T-helper 1 cell (primary cell): ENCODE measurements around the gene EIF4ENIF1.
"Not testable (repeated sequence)": the region's sequence is repeated elsewhere in the genome, so short reads cannot be mapped to it uniquely, and the experiment has no call there.

ENCODE experiments used
- DNase-seq, 5 donors: peaks; one replicate each; pipeline ENCODE4 v3.0.0-alpha.2; 2012 to 2020

The EIF4ENIF1 gene

DNA sequence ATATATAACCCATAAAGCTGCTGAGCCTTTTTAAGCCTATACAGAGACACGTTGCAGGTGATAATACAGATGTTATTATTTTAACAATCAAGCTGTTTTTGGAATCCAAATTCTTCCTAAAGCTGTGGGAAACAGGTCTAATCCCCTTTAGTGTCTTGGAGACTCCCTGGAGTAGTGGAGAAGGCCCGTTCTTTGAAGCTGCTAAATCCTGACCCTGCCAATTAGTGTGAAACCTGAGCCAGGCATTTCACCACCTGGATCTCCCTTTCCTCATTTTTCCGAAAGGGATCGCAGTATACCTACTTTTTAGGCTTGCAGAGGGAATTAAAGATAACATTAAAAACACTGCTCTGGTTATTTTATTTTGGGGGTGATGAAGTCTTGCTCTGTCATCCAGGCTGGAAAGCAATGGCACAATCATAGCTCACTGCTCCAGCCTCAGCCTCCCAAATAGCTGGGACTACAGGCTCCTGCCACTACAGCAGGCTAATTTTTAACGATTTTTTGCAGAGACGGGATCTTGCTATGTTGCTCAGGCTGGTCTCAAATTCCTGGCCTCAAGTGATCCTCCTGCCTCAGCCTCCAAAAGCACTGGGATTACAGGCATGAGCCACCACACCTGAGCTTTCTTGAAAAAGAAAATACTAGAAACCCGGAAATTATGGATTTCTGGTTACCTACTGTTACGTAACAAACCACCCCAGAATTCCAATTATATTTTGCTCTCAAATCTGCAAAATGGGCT is 1.7 kb upstream of the EIF4ENIF1 start:
- no peak for DNase-seq

DNA sequence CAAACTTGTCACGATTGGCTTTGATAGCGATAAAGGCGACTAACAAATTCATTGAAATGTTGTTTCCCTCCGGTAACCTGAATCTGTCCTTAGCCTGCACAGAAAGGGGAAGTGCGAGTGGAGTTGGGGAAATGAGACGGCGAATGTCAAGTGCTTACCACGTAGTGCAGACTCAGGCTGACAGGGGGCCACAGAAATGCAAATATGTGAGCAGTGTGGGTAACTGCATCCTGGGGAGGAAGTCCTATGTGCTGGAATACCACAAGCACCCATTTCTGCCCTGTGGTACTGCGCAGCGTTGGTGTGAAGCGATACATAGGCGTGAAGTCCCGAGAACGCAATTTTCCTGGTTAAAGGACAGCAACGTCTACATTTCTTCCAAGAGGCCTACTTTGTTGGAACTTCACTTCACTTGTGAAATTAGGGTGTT is 869 bp upstream of the EIF4ENIF1 start:
- peak; percentile 24 to 71 (median 42) for DNase-seq

DNA sequence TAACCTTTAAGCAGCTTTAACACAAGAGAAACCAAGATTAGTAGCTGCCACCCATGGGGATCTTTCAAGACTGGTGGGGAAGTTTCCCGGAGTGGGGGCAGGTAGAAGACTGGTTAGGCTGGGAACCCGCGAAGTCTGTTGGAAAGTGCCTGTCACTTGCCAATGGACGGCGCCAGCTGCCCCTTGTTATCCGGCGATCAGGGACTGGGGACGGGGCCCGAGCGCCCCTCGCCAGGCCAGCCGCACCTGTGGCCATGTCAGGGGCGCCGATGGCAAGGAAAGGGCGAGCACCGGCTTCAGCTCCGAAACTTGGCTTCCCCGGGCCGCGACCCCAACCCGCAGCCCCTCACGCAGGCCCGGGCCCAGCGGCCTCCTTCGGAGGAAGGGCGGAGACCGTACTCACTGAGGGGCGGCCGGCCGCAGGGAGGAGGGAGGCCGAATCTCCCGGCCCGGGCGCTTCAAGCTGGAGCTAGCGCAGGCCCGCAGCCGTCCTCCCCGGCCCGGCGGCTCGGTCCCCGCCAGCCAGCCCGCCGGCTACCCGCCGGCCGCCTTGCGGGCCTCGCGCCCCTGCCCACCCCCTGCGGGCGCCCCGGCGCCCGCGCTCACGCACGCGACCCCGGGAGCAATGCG is 539 bp downstream of the EIF4ENIF1 start:
- DNase-seq, result peak; percentile 8 to 21 (median 16)

DNA sequence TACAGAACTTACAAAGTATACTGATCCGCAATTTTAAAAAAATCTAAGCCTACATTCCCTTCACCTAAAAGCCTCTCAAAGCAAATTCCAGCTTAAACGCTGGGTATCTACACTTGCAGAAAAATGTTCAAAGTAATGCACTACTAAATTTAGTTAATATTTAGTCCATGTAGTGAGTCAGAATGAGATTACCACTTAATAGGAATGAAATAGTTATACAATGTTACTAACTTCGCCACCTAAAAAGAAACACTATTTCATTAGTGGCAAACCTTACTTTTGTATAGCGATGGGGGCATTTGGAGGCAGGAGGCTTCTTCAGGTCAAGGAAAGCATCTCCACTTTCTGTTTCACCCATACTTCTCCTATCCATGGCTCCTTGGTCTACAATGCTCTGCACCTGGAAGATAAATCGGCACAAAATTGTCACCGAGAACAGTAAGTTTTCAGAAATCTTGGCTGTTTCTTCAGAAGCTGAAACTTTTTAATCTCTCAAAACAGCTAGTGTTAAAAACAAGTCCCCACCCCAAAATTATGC is 1.2 kb downstream of the EIF4ENIF1 start:
- DNase-seq, result no peak

DNA sequence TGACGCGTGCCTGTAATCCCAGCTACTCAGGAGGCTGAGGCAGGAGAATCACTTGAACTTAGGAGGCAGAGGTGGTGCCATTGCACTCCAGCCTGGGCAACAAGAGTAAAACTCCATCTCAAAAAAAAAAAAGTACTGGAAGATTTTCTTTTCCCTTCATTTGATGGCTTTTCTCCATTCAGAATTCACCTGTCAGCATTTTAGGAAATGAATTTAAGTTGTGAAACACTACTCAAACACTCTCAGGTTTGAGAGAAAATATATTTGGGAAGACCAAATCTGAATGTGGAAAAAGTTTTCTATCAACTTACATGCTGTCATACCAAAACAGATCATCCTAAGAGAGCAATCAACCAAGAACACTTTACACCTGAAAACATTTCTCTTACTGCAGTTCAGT is 2.7 kb downstream of the EIF4ENIF1 start:
- no peak for DNase-seq

DNA sequence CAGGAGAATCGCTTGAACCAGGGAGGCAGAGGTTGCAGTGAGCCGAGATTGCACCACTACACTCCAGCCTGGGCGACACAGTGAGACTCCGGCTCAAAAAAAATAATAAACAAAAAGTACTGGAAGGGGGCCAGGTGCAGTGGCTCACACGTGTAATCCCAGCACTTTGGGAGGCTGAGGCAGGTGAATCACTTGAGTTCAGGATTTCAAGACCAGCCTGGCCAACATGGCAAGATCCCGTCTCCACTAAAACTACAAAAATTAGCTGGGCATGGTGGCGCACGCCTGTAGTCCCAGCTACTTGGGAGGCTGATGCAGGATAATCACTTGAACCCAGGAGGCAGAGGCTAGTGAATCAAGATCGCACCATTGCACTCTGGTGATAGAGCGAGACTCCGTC is 3.3 kb downstream of the EIF4ENIF1 start:
- not testable (repeated sequence) for DNase-seq

DNA sequence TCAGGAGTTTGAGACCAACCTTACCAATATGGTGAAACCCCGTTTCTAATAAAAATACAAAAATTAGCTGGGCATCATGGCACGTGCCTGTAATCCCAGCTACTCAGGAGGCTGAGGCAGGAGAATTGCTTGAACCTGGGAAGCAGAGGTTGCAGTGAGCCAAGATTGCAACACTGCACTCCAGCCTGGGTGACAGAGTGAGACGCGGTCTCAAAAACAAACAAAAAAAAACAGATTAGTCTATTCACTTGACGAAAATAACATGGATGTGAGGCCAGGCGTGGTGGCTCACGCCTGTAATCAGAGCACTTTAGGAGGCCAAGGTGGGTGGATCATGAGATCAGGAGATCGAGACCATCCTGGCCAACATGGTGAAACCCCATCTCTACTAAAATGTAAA is 7.2 kb downstream of the EIF4ENIF1 start:
- not testable (repeated sequence) for DNase-seq

DNA sequence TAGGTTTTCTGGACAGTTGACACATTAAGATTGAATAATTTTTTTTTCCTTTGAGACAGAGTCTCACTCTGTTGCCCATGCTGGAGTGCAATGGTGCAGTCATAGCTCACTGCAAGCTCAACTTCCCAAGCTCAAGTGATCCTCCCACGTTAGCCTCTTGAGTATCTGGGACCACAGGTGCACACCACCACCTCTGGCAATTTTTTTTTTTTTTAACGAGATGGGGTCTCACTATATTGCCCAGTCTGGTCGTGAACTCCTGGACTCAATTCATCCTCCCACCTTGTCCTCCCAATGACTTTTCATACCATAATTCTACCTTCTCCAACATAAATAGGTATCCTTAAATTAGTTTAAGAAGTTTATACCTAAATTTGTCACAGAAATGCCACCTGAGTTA is 8.5 kb downstream of the EIF4ENIF1 start:
- no peak for DNase-seq

DNA sequence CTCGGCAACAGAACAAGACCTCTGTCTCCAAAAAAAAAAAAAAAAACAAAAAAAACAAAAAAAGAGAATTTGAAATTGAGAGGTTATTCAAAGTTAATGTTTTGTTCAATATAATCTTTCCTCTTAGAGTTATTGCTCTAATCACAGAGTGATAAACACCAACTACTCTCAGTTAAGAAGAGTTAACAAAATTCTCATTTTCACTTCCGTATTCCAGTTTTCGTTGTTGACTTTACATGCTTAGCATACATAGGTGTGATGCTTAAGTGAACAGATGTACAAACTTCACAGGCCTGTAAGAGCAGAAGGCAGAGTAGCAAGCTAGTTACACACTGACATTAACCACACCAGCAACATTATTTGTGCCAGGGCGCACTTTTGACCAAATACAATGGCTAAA is 12.3 kb downstream of the EIF4ENIF1 start:
- no peak for DNase-seq

DNA sequence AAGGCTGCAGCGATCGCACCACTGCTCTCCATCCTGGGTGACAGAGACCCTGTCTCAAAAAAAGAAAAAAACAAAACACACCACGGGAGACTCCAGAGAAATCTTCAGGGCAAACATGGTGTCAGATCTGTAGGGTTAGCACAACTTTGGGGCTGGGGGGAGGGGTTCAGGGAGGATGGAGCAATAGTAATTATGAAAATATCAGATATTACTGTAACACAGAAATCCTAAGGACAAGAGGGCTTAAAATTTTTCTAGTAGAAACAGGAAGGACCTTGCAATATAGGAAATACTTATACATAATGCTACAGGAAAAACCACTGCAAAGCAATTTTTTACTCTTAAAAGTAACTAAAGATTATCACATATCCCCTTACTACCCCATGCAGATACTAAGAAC is 13.8 kb downstream of the EIF4ENIF1 start:
- DNase-seq, result no peak

DNA sequence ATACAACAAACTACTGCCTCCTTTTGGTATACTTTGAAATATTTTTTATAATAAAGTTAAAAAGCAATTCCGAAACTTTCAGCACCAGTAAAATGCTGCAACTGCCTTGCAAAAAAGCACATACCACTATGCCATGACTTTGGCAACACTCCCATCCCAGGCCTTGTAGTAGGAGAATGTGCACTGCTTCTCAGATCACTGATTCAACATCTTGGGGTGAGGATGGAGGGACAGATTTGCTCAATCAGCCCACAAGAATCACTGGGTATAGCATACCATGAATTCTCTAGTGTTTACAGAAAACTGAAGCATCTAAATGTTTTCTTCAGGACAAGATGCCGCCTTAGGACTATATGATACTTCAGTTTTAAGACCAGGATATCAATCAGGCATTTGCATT is 14.9 kb downstream of the EIF4ENIF1 start:
- no peak for DNase-seq

DNA sequence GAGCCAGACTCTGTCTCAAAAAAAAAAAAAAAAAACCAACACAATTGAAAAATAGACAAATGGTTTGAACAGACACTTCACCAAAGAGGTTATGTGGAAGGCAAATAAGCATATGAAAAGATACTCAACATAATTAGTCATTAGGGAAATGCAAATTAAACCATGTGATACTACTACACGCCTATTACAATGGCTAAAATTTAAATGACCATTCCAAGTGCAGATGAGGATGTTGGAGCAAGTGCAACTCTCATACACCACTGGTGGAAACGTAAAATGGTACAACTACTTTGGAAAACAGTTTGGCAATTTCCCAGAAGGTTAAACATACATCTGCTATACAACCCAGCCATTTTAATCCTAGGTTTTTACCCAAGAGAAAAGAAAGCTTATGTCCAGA is 24.3 kb downstream of the EIF4ENIF1 start:
- DNase-seq, result no peak

DNA sequence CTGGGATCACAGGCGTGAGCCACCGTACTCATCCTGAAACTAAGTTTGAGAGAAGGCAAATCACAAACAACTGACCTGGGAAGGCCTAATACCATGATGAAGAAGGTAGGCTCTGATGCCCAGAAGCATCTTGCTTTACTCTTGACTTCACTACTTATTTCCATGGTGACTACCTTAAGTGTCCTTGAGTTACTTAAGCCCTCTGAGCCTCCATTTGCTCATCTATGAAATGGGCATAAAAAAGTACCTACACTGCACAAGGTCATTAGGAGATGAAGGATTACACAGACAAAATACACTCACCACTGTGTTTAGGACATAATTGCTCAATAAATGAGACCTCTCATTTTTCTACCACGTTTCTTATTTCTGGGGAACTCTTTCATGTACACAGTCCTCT is 27.9 kb downstream of the EIF4ENIF1 start:
- no peak for DNase-seq

DNA sequence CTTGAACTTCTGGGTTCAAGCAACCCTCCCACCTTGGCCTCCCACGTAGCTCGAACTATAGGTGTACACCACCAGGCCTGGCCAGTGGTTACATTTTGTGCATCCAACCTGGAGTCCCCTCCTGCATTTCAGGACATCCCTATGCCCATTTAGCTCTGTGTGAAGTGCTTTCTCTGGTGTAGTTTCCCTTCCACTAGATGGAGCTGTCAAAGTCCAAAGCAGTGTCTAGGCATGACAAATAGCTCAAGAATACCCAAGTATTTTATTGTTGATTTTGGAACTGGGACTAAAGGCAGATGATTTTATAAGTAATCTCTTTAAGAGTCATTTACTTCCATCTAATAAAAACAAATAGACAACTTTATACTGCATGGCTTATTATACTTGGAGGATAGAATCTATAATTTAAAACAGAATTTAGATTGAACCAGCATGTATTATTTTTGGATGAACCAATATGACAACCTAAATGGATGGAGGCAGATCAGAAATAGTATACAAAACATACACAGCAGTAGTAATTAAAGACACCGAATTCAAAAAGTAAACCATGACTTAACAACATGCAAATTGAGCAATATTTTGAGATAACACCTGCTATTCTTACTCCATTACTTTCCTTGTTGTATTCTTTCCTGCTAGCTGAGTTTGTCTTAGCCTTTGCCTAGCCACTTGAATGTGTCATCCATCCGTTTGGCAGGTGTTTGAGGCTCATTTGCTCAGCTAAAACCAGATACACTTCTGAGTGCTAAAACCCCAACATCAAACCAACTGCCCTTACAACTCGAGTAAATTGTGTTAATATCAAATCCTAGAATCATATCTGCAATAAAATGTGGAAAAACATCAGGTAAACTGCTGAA is 37.7 kb downstream of the EIF4ENIF1 start:
- DNase-seq, result peak in 2 of 5 donors; percentile 3 to 25

DNA sequence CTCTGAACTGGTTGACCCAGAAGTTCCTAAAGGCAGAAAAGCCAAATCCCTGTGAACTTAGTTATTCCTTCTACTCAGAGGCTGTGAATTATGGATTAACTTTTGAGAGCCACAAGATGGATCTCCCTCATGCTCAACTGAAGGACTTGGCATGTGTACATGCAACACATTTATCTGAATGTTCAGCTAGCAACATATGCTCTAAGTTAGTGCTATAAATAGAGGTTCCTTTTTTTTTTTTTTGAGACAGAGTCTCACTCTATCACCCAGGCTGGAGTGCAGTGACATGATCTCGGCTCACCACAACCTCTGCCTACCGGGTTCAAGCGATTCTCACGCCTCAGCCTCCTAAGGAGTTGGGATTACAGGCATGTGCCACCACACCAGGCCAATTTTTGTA is 40.1 kb downstream of the EIF4ENIF1 start:
- DNase-seq, result no peak

DNA sequence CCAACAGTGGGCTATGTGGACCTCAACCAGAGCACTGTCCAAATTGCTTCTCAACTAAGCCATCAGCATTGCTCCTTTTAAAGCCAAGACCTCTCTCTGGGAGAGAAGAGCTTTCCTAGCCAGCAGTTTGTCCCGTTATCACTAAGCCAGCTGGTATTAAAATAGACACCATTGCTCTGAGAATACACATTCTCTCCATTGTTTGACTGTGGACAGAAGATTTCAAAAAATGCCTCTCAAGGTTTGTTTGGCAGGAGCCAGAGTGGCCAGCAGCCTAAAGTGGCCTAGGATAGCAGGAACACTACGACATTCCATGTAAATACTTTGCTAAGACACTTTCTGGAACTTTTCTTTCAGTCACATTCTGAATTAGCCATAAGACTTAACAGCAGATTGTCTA is 41.3 kb downstream of the EIF4ENIF1 start:
- DNase-seq, result no peak

DNA sequence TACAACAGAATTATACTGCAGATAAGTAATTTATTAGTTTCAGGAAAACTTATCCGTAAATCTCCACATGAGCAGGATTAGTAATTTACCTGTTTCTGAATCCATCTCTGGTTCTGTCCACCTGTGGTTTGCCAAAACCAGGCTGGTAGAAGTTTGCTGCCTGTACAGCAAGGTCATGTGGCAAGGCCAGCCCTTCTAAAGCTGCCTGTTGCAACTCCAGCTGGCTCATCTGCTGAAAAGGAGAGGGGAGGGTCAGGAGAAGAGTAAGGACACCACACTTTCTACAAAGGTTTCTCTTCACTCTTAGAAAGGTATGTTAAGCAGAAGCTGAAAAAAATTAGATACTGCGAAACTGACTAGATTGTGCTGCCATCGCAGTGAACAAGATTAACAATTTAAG is 42.3 kb downstream of the EIF4ENIF1 start:
- no peak for DNase-seq

DNA sequence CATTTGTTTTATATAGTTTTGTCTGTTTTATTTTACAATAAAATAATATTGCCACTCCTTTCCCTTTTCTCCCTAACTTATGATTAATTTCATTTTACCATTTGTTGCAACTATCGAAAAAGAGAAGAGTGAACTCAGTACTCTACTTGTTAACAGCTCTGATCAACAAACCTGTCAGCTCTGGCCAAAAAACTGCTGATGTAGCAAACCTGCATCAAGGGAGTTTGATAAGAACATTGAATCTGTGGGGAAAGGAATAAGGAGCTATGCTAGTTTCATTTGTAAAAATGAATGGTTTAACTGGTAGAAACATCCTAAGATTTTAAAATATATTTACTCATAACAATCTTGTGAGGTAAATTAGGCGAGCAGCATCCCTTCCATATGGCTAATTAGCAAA is 42.9 kb downstream of the EIF4ENIF1 start:
- no peak for DNase-seq

DNA sequence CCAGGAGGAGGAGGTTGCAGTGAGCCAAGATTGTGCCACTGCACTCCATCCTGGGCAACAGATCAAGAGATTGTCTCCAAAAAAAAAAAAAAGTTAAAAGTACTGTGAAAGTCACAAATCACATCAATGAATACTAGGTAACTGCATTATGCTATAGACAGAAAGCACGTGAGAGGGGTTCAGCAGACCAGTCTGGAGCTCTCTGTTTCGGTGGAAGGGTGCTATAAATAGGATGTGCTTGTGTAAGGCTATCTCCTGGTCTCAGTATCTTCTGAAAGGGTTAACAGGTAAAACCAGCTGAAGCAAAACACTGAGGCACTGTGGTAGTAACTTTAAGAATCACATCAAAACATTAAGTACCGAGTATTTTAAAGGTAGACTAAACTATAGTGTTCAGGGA is 43.4 kb downstream of the EIF4ENIF1 start:
- no peak for DNase-seq

DNA sequence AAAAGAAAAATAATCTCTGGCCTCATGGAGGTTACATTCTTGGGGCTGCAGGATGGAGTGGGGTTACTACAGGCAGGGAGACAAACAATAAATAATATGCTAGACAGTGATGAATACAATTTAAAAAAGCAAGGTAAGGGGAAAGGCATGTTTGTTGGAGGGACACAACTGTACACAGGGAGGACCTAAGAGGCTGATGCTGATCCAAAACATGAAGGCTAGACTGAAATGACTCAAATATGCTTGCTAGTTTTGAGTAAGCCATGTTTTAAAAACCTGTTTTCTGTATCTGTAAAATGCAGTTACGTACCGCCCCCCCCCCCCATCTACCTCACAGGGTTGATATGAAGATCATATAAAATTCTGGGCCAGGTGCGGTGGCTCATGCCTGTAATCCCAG is 44.0 kb downstream of the EIF4ENIF1 start:
- DNase-seq, result peak in 1 of 5 donors; percentile 20

DNA sequence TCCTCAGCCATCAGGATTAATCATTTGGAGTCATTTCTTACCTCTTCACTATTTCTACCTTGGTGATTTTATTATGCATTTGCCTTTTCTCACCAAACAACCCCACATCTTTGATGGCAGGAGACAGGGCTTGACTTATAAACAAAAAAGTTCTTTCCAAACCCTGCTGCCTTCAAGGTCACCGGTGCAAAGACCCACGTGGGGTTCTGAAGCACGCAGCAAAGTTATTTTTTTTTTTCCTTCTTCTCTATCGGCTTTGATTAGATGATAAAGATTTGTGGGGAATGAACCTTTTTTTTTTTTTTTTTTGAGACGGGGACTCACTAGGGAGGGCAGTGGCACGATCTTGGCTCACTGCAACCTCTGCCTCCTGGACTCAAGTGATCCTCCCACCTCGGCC is 46.1 kb downstream of the EIF4ENIF1 start:
- no peak for DNase-seq

DNA sequence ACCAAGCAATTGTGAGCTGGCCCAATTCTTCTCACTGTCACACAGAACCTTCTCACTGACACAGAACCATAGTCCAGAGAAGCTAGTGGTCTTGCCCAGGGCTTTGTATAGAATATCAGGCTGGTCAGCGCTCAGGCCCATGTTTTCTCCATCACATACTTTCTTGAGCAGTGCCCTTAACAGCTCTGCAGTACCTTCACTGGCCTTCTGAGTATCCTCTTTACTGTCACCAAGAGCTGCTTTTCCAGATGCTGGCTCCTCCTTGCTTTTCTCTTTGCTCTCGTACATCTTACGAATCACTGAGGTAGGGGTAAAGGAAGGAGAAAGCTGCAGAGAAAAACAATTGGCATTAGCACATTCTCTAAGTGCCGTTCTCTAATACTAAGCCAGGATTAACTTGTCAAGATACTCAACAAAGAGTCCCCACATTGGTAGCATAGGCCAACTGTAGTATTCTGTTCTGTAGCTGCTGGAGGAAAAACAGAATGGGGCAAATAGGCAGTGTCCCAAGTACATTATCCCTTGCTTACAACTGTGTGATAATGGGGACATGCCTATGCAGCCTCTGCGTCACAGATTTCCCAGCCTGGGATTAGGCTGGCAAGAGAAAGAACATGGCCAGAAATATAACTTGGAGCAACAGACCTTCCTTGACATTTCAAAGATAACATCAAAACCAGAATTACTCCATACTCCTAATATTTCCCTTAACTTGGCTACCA is 46.7 kb downstream of the EIF4ENIF1 start:
- no peak for DNase-seq

DNA sequence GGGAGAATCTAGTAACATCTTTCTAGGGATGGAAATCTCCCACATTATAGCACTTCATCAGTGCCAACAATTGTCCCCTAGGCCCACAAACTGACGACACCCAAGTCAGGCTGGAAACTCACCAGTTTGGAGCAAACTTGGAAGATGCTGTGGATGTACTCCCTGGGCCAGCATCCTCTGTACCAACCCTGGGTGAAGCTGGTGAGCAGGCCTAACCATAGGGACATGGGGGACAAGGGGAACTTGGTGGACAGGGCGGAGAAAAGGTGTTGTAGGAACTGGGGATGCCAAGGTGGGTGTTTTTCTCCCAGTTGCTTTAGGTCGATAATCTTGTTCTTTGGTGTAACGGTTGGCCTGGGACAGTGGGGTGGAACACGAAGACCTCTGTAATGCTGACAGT is 48.0 kb downstream of the EIF4ENIF1 start:
- DNase-seq, result no peak
